H9 (cell line): ENCODE results near the gene FAF1. TPM values are rescaled to one million over a fixed set of nuclear protein-coding genes. Genes with fewer than 3 reads are reported as not detected.

Source experiments
- DNase-seq: peaks from one replicate; pipeline ENCODE4 v3.0.0-alpha.2; 2017
- H2AFZ ChIP-seq: one replicate; pipeline ENCODE4 v1.6.1; 2013; ENCODE audit warnings: mild to moderate bottlenecking, low read length, control low read depth, moderate library complexity
- H2AK5ac ChIP-seq: 2 replicates; pipeline ENCODE4 v1.6.1; 2013; ENCODE audit warnings: low read length, control low read depth, mixed read lengths; ENCODE audit not compliant: insufficient read length
- H2BK120ac ChIP-seq: one replicate; pipeline ENCODE4 v1.6.1; 2013; ENCODE audit warnings: low read depth, mild to moderate bottlenecking, low read length, control low read depth, inconsistent platforms; ENCODE audit not compliant: poor library complexity, severe bottlenecking
- H2BK12ac ChIP-seq: 2 replicates; pipeline ENCODE4 v1.6.1; 2013; ENCODE audit warnings: low read length, control low read depth, mixed read lengths, low read depth; ENCODE audit not compliant: insufficient read length
- H2BK15ac ChIP-seq: 2 replicates; pipeline ENCODE4 v1.6.1; 2013; ENCODE audit warnings: low read depth, low read length, control low read depth
- H2BK20ac ChIP-seq: one replicate; pipeline ENCODE4 v1.6.1; 2013; ENCODE audit warnings: low read depth, mild to moderate bottlenecking, low read length, control low read depth, inconsistent platforms; ENCODE audit not compliant: poor library complexity, severe bottlenecking
- H2BK5ac ChIP-seq: 2 replicates; pipeline ENCODE4 v1.6.1; 2013; ENCODE audit warnings: low read length, control low read depth, mixed read lengths; ENCODE audit not compliant: insufficient read length
- H3K14ac ChIP-seq: 2 replicates; pipeline ENCODE4 v1.6.1; 2013; ENCODE audit warnings: low read length, control low read depth; ENCODE audit not compliant: insufficient read depth
- H3K18ac ChIP-seq: 2 replicates; pipeline ENCODE4 v1.6.1; 2013; ENCODE audit warnings: low read depth, mild to moderate bottlenecking, mixed read lengths, low read length, control low read depth; ENCODE audit not compliant: insufficient read length
- H3K23ac ChIP-seq: 2 replicates; pipeline ENCODE4 v1.6.1; 2013; ENCODE audit warnings: low read length, control low read depth, mixed read lengths, low read depth; ENCODE audit not compliant: insufficient read length
- H3K23me2 ChIP-seq: 2 replicates; pipeline ENCODE4 v1.6.1; 2013; ENCODE audit warnings: low read depth, mild to moderate bottlenecking, mixed read lengths, low read length, control low read depth; ENCODE audit not compliant: insufficient read length, poor library complexity, severe bottlenecking
- H3K27ac ChIP-seq: 2 replicates; pipeline ENCODE4 v1.5.1; 2013; ENCODE audit warnings: low read length, control low read depth, mixed read lengths, low read depth; ENCODE audit not compliant: insufficient read length
- H3K27me3 ChIP-seq: 2 replicates; pipeline ENCODE4 v1.6.1; 2013; ENCODE audit warnings: low read length, control low read depth, inconsistent platforms; ENCODE audit not compliant: insufficient read depth
- H3K4ac ChIP-seq: 2 replicates; pipeline ENCODE4 v1.6.1; 2013; ENCODE audit warnings: low read depth, mild to moderate bottlenecking, control low read depth, inconsistent platforms, low read length, moderate library complexity
- H3K4me1 ChIP-seq: 2 replicates; pipeline ENCODE4 v1.6.1; 2013; ENCODE audit warnings: low read length, control low read depth, inconsistent platforms; ENCODE audit not compliant: insufficient read depth
- H3K4me2 ChIP-seq: 2 replicates; pipeline ENCODE4 v1.6.1; 2013; ENCODE audit warnings: low read length, control low read depth, mixed read lengths; ENCODE audit not compliant: insufficient read length, insufficient read depth
- H3K56ac ChIP-seq: 2 replicates; pipeline ENCODE4 v1.6.1; 2013; ENCODE audit warnings: low read depth, mild to moderate bottlenecking, mixed read lengths, low read length, control low read depth; ENCODE audit not compliant: insufficient read length
- H3K79me1 ChIP-seq: 2 replicates; pipeline ENCODE4 v1.6.1; 2013; ENCODE audit warnings: low read depth, mild to moderate bottlenecking, moderate library complexity, low read length, control low read depth, inconsistent platforms; ENCODE audit not compliant: insufficient read depth, poor library complexity, severe bottlenecking
- H3K79me2 ChIP-seq: 2 replicates; pipeline ENCODE4 v1.6.1; 2013; ENCODE audit warnings: low read length, control low read depth, inconsistent platforms; ENCODE audit not compliant: insufficient read depth
- H3K9ac ChIP-seq: 2 replicates; pipeline ENCODE4 v1.6.1; 2013; ENCODE audit warnings: low read length, control low read depth, mixed read lengths; ENCODE audit not compliant: insufficient read length; ENCODE audit errors: extremely low read depth
- H3K9me3 ChIP-seq: one replicate; pipeline ENCODE4 v1.6.1; 2013; ENCODE audit warnings: low read depth, low read length, inconsistent platforms; ENCODE audit not compliant: control insufficient read depth
- H3T11ph ChIP-seq: one replicate; pipeline ENCODE4 v1.6.1; 2013; ENCODE audit warnings: mild to moderate bottlenecking, low read length, control low read depth, inconsistent platforms
- H4K20me1 ChIP-seq: one replicate; pipeline ENCODE4 v1.6.1; 2013; ENCODE audit not compliant: control insufficient read depth, insufficient read length, insufficient read depth
- H4K5ac ChIP-seq: 2 replicates; pipeline ENCODE4 v1.6.1; 2013; ENCODE audit warnings: low read depth, mild to moderate bottlenecking, mixed read lengths, low read length, control low read depth; ENCODE audit not compliant: insufficient read length
- H4K8ac ChIP-seq: replicated peaks from 2 replicates; pipeline ENCODE4 v1.6.1; 2013; ENCODE audit warnings: low read length, control low read depth, mixed read lengths, low read depth; ENCODE audit not compliant: insufficient read length
- H4K91ac ChIP-seq: 2 replicates; pipeline ENCODE4 v1.6.1; 2013; ENCODE audit warnings: low read depth, mild to moderate bottlenecking, moderate library complexity, mixed read lengths, low read length, control low read depth; ENCODE audit not compliant: insufficient read length
- H3K27ac Mint-ChIP-seq, 3 experiments: 2 replicates in 2 of 3; 3 replicates in 1 of 3; pipeline ENCODE4 v1.8.0; 2020 to 2021; ENCODE audit warnings: mixed read lengths in 3 of 3, mild to moderate bottlenecking in 1 of 3, moderate library complexity in 1 of 3
- H3K27me3 Mint-ChIP-seq: 2 replicates; pipeline ENCODE4 v1.8.0; 2021; ENCODE audit warnings: low read depth, mild to moderate bottlenecking, moderate library complexity, mixed read lengths
- H3K36me3 Mint-ChIP-seq, 3 experiments: 2 replicates in 2 of 3; 3 replicates in 1 of 3; pipeline ENCODE4 v1.8.0; 2020 to 2021; ENCODE audit warnings: low read depth in 3 of 3, mixed read lengths in 3 of 3; ENCODE audit not compliant: insufficient read depth in 1 of 3
- H3K4me1 Mint-ChIP-seq, 2 experiments: 2 replicates each; pipeline ENCODE4 v1.8.0; 2020; ENCODE audit warnings: mixed read lengths in 2 of 2
- H3K4me3 Mint-ChIP-seq, 2 experiments: 2 replicates in 1 of 2; 3 replicates in 1 of 2; pipeline ENCODE4 v1.8.0; 2020 to 2021; ENCODE audit warnings: mild to moderate bottlenecking in 2 of 2, mixed read lengths in 2 of 2, moderate library complexity in 1 of 2
- H3K9me3 Mint-ChIP-seq, 2 experiments: 2 replicates in 1 of 2; 3 replicates in 1 of 2; pipeline ENCODE4 v1.8.0; 2020; ENCODE audit warnings: mild to moderate bottlenecking in 2 of 2, mixed read lengths in 2 of 2, moderate library complexity in 1 of 2
- WGBS: extraction: QIAGEN DNeasy Blood & Tissue Kit; methylation state at CpG from one replicate; pipeline ENCODE4 v1.1.7; 2013; ENCODE audit warnings: missing lambda C conversion rate, low lambda C conversion rate, mixed read lengths; ENCODE audit not compliant: insufficient read length; ENCODE audit errors: extremely low coverage; 5-methylcytosine and 5-hydroxymethylcytosine counted together
- total RNA-seq: library from RNA; stranded (reverse); gene quantifications from 2 replicates; pipeline ENCODE4 v1.2.1, GENCODE V29; 2021
- TF ChIP-seq, protein P1 (sequence below): fragments of 200-600 bp; sonication (generic); conservative IDR thresholded peaks from 3 replicates; pipeline ENCODE4 v1.8.0; 2021; ENCODE audit warnings: antibody characterized with exemption, mild to moderate bottlenecking

Gene FAF1
- total RNA-seq, 1 experiment from 2014 or later = 60.8 TPM

GRCh38 chr1:50595874-50596273, 364.2 kb downstream of the FAF1 start:
- H3K79me2 ChIP-seq = no peaks in the 10 kb centered on the region
- Mint-ChIP-seq H3K4me3 (no peak overlapping the region), H3K27ac (no peak overlapping the region; a peak in 1 of 7 replicates), H3K9me3 (no peaks in the 10 kb centered on the region), H3K4me1 (peaks cover 0 to 2% of the 10 kb centered on the region in 2 experiments; a peak in 1 of 4 replicates), H3K27me3 (no peaks in the 10 kb centered on the region), H3K36me3 (peaks cover 0 to 4% (median 4%) of the 10 kb centered on the region in 3 experiments; a peak in 2 of 7 replicates)
- H2BK15ac ChIP-seq = no peak overlapping the region
- H2BK120ac ChIP-seq = no peak overlapping the region
- no peaks in the 10 kb centered on the region for H3K4me1 ChIP-seq
- H2BK20ac ChIP-seq = no peak overlapping the region
- no peaks in the 10 kb centered on the region for H3K27me3 ChIP-seq
- no peak overlapping the region for H3K4me2 ChIP-seq
- H2AFZ ChIP-seq = no peak overlapping the region
- TF ChIP-seq, protein P1, sequence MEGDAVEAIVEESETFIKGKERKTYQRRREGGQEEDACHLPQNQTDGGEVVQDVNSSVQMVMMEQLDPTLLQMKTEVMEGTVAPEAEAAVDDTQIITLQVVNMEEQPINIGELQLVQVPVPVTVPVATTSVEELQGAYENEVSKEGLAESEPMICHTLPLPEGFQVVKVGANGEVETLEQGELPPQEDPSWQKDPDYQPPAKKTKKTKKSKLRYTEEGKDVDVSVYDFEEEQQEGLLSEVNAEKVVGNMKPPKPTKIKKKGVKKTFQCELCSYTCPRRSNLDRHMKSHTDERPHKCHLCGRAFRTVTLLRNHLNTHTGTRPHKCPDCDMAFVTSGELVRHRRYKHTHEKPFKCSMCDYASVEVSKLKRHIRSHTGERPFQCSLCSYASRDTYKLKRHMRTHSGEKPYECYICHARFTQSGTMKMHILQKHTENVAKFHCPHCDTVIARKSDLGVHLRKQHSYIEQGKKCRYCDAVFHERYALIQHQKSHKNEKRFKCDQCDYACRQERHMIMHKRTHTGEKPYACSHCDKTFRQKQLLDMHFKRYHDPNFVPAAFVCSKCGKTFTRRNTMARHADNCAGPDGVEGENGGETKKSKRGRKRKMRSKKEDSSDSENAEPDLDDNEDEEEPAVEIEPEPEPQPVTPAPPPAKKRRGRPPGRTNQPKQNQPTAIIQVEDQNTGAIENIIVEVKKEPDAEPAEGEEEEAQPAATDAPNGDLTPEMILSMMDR = no peak
- H2BK5ac ChIP-seq = no peak overlapping the region
- no peak overlapping the region for H2AK5ac ChIP-seq
- no peak overlapping the region for H2BK12ac ChIP-seq
- WGBS = no CpG with 5 or more reads among the region's 8 CpGs
- no peak for DNase-seq
- no peak overlapping the region for H4K91ac ChIP-seq
- no peak overlapping the region for H3K23ac ChIP-seq
- H4K5ac ChIP-seq = no peak overlapping the region
- no peaks in the 10 kb centered on the region for H3K79me1 ChIP-seq
- H3K27ac ChIP-seq = no peak overlapping the region
- no peaks in the 10 kb centered on the region for H3K9me3 ChIP-seq
- H3K23me2 ChIP-seq = no peaks in the 10 kb centered on the region
- no peak overlapping the region for H3K56ac ChIP-seq
- no peak overlapping the region for H3K4ac ChIP-seq
- no peak overlapping the region for H3K9ac ChIP-seq
- H3K18ac ChIP-seq = no peak overlapping the region
- H3K14ac ChIP-seq = no peak overlapping the region
- H3T11ph ChIP-seq = no peak overlapping the region
- H4K8ac ChIP-seq = no peak overlapping the region
- H4K20me1 ChIP-seq = no peaks in the 10 kb centered on the region
